ENCODE results near the gene DAGLA.

DAGLA gene

GRCh38 chr11:61778357-61778886, 98.2 kb downstream of the DAGLA start:
- Histone ChIP-seq H3K4me3 (ENCODE audit: low read length) (no peak overlapping the region), H3K9me3 (ENCODE audit: insufficient read depth, low read depth, low read length) (no peaks in the 10 kb centered on the region), H3K4me1 (ENCODE audit: insufficient read depth, low read length) (no peaks in the 10 kb centered on the region), H3K36me3 (ENCODE audit: insufficient read depth, low read length) (no peaks in the 10 kb centered on the region), H3K27ac (ENCODE audit: low read depth, low read length) (no peak overlapping the region), H3K27me3 (ENCODE audit: insufficient read depth, low read length) (no peaks in the 10 kb centered on the region), H3K9ac (ENCODE audit: low read depth, low read length) (no peak overlapping the region)
- WGBS, result 94% methylated on average over 11 of the region's 11 CpGs

- WGBS, result 91% methylated on average over 24 of the region's 24 CpGs
- no peak overlapping the region for H3K9ac ChIP-seq (ENCODE audit: low read depth, low read length)
- no peaks in the 10 kb centered on the region for H3K27me3 ChIP-seq (ENCODE audit: insufficient read depth, low read length)
- no peaks in the 10 kb centered on the region for H3K4me1 ChIP-seq (ENCODE audit: insufficient read depth, low read length)
- no peak overlapping the region for H3K4me3 ChIP-seq (ENCODE audit: low read length)
- no peaks in the 10 kb centered on the region for H3K9me3 ChIP-seq (ENCODE audit: insufficient read depth, low read depth, low read length)
- no peaks in the 10 kb centered on the region for H3K36me3 ChIP-seq (ENCODE audit: insufficient read depth, low read length)
- no peak overlapping the region for H3K27ac ChIP-seq (ENCODE audit: low read depth, low read length)
Observed at GRCh38 chr11:61778920-61779650, 98.9 kb downstream of the DAGLA start.

GRCh38 chr11:61779666-61780525, 99.7 kb downstream of the DAGLA start:
- Histone ChIP-seq H3K27ac (ENCODE audit: low read depth, low read length) (no peak overlapping the region), H3K9me3 (ENCODE audit: insufficient read depth, low read depth, low read length) (no peaks in the 10 kb centered on the region), H3K9ac (ENCODE audit: low read depth, low read length) (no peak overlapping the region), H3K27me3 (ENCODE audit: insufficient read depth, low read length) (no peaks in the 10 kb centered on the region), H3K4me1 (ENCODE audit: insufficient read depth, low read length) (no peaks in the 10 kb centered on the region), H3K4me3 (ENCODE audit: low read length) (no peak overlapping the region), H3K36me3 (ENCODE audit: insufficient read depth, low read length) (peaks cover 7% of the 10 kb centered on the region; the same call in 1 of the 2 replicates)
- WGBS, result 89% methylated on average over 14 of the region's 14 CpGs

- Histone ChIP-seq H3K9me3 (ENCODE audit: insufficient read depth, low read depth, low read length) (no peaks in the 10 kb centered on the region), H3K27ac (ENCODE audit: low read depth, low read length) (no peak overlapping the region), H3K27me3 (ENCODE audit: insufficient read depth, low read length) (no peaks in the 10 kb centered on the region), H3K4me3 (ENCODE audit: low read length) (no peak overlapping the region), H3K4me1 (ENCODE audit: insufficient read depth, low read length) (no peaks in the 10 kb centered on the region), H3K9ac (ENCODE audit: low read depth, low read length) (no peak overlapping the region; the same call in 1 of the 2 replicates), H3K36me3 (ENCODE audit: insufficient read depth, low read length) (peaks cover 14% of the 10 kb centered on the region; the same call in 1 of the 2 replicates)
- 90% methylated on average over 9 of the region's 9 CpGs for WGBS
Observed at GRCh38 chr11:61780581-61781162, 100.5 kb downstream of the DAGLA start.

- H3K27me3 ChIP-seq (ENCODE audit: insufficient read depth, low read length), result no peaks in the 10 kb centered on the region
- H3K4me1 ChIP-seq (ENCODE audit: insufficient read depth, low read length), result no peaks in the 10 kb centered on the region
- H3K9ac ChIP-seq (ENCODE audit: low read depth, low read length), result no peak overlapping the region
- WGBS, result 93% methylated on average over 5 of the region's 5 CpGs
- H3K9me3 ChIP-seq (ENCODE audit: insufficient read depth, low read depth, low read length), result no peaks in the 10 kb centered on the region
- no peak overlapping the region for H3K27ac ChIP-seq (ENCODE audit: low read depth, low read length)
- H3K36me3 ChIP-seq (ENCODE audit: insufficient read depth, low read length), result peaks cover 23% of the 10 kb centered on the region
- no peak overlapping the region for H3K4me3 ChIP-seq (ENCODE audit: low read length)
Observed at GRCh38 chr11:61781585-61781984, 101.4 kb downstream of the DAGLA start.

GRCh38 chr11:61782299-61782698, 102.1 kb downstream of the DAGLA start:
- 92% methylated on average over 3 of the region's 3 CpGs for WGBS
- H3K9me3 ChIP-seq (ENCODE audit: insufficient read depth, low read depth, low read length), result no peaks in the 10 kb centered on the region
- H3K27me3 ChIP-seq (ENCODE audit: insufficient read depth, low read length), result no peaks in the 10 kb centered on the region
- no peak overlapping the region for H3K4me3 ChIP-seq (ENCODE audit: low read length)
- no peak overlapping the region for H3K27ac ChIP-seq (ENCODE audit: low read depth, low read length)
- no peaks in the 10 kb centered on the region for H3K4me1 ChIP-seq (ENCODE audit: insufficient read depth, low read length)
- H3K9ac ChIP-seq (ENCODE audit: low read depth, low read length), result no peak overlapping the region
- peaks cover 30% of the 10 kb centered on the region for H3K36me3 ChIP-seq (ENCODE audit: insufficient read depth, low read length)

GRCh38 chr11:61782841-61783240, 102.7 kb downstream of the DAGLA start:
- WGBS, result 92% methylated on average over 11 of the region's 11 CpGs
- H3K36me3 ChIP-seq (ENCODE audit: insufficient read depth, low read length), result peaks cover 36% of the 10 kb centered on the region
- H3K27me3 ChIP-seq (ENCODE audit: insufficient read depth, low read length), result no peaks in the 10 kb centered on the region
- H3K9me3 ChIP-seq (ENCODE audit: insufficient read depth, low read depth, low read length), result no peaks in the 10 kb centered on the region
- no peak overlapping the region for H3K9ac ChIP-seq (ENCODE audit: low read depth, low read length)
- no peaks in the 10 kb centered on the region for H3K4me1 ChIP-seq (ENCODE audit: insufficient read depth, low read length)
- no peak overlapping the region for H3K4me3 ChIP-seq (ENCODE audit: low read length)
- H3K27ac ChIP-seq (ENCODE audit: low read depth, low read length), result no peak overlapping the region

- Histone ChIP-seq H3K9ac (ENCODE audit: low read depth, low read length) (no peak overlapping the region), H3K27me3 (ENCODE audit: insufficient read depth, low read length) (no peaks in the 10 kb centered on the region), H3K9me3 (ENCODE audit: insufficient read depth, low read depth, low read length) (no peaks in the 10 kb centered on the region), H3K36me3 (ENCODE audit: insufficient read depth, low read length) (peaks cover 44% of the 10 kb centered on the region), H3K27ac (ENCODE audit: low read depth, low read length) (no peak overlapping the region), H3K4me3 (ENCODE audit: low read length) (no peak overlapping the region), H3K4me1 (ENCODE audit: insufficient read depth, low read length) (no peaks in the 10 kb centered on the region)
- 75% methylated on average over 12 of the region's 13 CpGs for WGBS
Observed at GRCh38 chr11:61783717-61784505, 103.7 kb downstream of the DAGLA start.

- Histone ChIP-seq H3K4me1 (ENCODE audit: insufficient read depth, low read length) (no peaks in the 10 kb centered on the region), H3K27ac (ENCODE audit: low read depth, low read length) (no peak overlapping the region), H3K36me3 (ENCODE audit: insufficient read depth, low read length) (peaks cover 49% of the 10 kb centered on the region), H3K27me3 (ENCODE audit: insufficient read depth, low read length) (no peaks in the 10 kb centered on the region), H3K9me3 (ENCODE audit: insufficient read depth, low read depth, low read length) (no peaks in the 10 kb centered on the region), H3K4me3 (ENCODE audit: low read length) (no peak overlapping the region), H3K9ac (ENCODE audit: low read depth, low read length) (no peak overlapping the region)
- 89% methylated on average over 7 of the region's 7 CpGs for WGBS
Observed at GRCh38 chr11:61784506-61784805, 104.3 kb downstream of the DAGLA start.

- Histone ChIP-seq H3K4me3 (ENCODE audit: low read length) (no peak overlapping the region), H3K9ac (ENCODE audit: low read depth, low read length) (no peak overlapping the region), H3K27me3 (ENCODE audit: insufficient read depth, low read length) (no peaks in the 10 kb centered on the region), H3K36me3 (ENCODE audit: insufficient read depth, low read length) (peaks cover 62% of the 10 kb centered on the region), H3K27ac (ENCODE audit: low read depth, low read length) (no peak overlapping the region), H3K4me1 (ENCODE audit: insufficient read depth, low read length) (no peaks in the 10 kb centered on the region), H3K9me3 (ENCODE audit: insufficient read depth, low read depth, low read length) (no peaks in the 10 kb centered on the region)
- WGBS, result 95% methylated on average over 9 of the region's 11 CpGs
Observed at GRCh38 chr11:61785837-61786402, 105.7 kb downstream of the DAGLA start.
